Subcutaneous abdominal adipose tissue (tissue), 5 donors: ENCODE measurements around the gene APLP1.

ENCODE experiments used
- H3K27ac ChIP-seq: one replicate; pipeline ENCODE4 v1.7.0; 2013; ENCODE audit warnings: low read depth, mild to moderate bottlenecking, inconsistent platforms, low read length, moderate library complexity
- H3K27me3 ChIP-seq, 5 donors: one replicate each; pipeline ENCODE4 v1.7.0; 2013; ENCODE audit warnings: low read length in 5 of 5, inconsistent platforms in 1 of 5; ENCODE audit not compliant: control insufficient read depth in 5 of 5, insufficient read depth in 4 of 5
- H3K36me3 ChIP-seq, 5 donors: one replicate each; pipeline ENCODE4 v1.7.0; 2013; ENCODE audit warnings: low read length in 5 of 5; ENCODE audit not compliant: control insufficient read depth in 5 of 5, insufficient read depth in 5 of 5
- H3K4me1 ChIP-seq, 5 donors: one replicate each; pipeline ENCODE4 v1.7.0; 2013; ENCODE audit warnings: low read length in 5 of 5, mild to moderate bottlenecking in 3 of 5, moderate library complexity in 1 of 5; ENCODE audit not compliant: control insufficient read depth in 5 of 5, insufficient read depth in 5 of 5
- H3K4me3 ChIP-seq, 5 donors: one replicate each; pipeline ENCODE4 v1.7.0; 2013; ENCODE audit warnings: low read length in 5 of 5, low read depth in 1 of 5
- H3K9ac ChIP-seq, 5 donors: one replicate each; pipeline ENCODE4 v1.7.0; 2013; ENCODE audit warnings: low read length in 5 of 5, mild to moderate bottlenecking in 4 of 5, moderate library complexity in 3 of 5
- H3K9me3 ChIP-seq, 5 donors: one replicate each; pipeline ENCODE4 v1.7.0; 2013; ENCODE audit warnings: low read length in 5 of 5; ENCODE audit not compliant: control insufficient read depth in 5 of 5
- donor health status: healthy.
- donor health status: healthy.
- donor health status: healthy.
- donor health status: healthy.
- donor health status: healthy.

Gene APLP1

DNA sequence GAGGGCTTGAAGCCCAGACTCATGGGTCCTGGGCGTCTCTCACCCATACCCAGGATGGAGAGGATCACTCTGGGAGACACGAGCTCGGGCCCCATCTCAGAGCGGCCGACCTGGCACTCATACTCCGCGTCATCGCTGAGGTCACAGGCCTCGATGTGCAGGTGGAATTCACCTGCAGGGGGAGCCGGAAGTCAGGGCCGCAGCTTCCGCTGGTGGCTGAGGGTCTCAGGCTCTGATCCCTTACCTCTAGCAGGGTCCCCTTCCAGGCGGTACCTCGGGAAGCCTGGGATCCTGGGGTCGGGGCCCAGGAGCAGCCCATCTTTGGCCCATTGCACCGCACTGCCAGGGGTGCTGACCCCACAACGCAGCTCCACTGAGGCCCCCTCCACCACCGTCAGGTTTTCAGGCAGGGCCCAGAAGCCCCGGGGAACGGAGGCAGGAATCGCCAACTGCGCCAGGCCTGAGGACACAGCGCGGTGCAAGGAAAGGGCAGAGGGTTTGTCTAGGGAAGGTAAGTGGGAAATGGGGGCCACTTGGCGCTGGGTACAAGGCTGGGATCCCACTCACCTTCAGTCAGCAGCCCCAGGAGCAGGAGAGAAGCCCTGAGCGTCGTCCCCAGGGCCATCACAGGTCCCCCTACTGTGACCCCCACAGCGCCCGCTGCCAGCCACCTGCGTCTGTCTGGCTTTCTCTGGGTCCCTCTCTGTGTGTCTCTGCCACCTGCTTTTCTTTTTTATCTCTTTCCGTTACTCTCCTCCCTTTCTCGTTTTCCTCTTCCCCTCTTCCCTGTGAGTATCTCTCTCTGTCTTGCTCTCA lies 17.0 kb upstream of the APLP1 start:
- peaks cover 0 to 4% (median 2%) of the 10 kb centered on the region in 5 donors for H3K4me1 ChIP-seq
- H3K27ac ChIP-seq = no peak overlapping the region
- no peak overlapping the region for H3K9ac ChIP-seq
- H3K27me3 ChIP-seq = peaks cover 45 to 73% (median 66%) of the 10 kb centered on the region in 5 donors
- no peaks in the 10 kb centered on the region for H3K36me3 ChIP-seq
- H3K4me3 ChIP-seq = no peak overlapping the region
- no peaks in the 10 kb centered on the region for H3K9me3 ChIP-seq

DNA sequence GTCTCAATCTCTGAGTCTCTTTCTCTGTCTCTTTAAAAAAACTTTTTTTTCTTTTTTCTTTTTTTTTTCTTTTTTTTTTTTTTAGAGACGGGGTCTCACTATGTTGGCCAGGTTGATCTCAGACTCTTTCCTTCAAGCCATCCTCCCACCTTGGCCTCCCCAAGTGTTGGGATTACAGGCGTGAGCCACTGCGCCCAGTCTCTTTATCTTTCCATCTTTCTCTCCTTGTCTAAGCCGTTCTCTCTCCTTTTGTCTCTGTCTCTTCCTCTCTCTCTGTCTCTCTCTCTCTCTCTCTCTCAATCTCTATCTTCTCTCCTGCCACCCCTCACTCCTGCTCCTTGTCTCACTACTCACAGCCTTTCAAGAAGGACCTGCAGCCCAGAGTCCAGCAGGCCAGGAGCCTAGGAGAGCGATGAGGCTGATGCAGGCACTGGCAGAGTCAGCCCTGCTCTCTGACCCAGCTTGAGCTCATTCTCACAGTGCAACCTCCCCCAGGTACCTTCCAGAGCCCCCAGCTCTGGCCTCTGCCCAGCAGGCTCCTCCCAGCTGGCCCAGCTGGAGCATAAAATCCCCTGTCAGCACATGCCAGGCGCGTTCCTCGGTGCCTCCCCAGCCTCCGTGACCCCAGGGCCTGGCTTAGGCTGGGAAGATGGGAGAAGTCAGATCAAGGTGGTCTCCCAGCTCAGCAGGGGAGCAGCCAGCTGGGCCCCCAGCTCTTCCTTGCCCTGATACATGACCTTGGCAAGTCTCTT lies 16.2 kb upstream of the APLP1 start, which contains the start of gene NPHS1:
TSS of gene NPHS1 (minus strand) at position 476 of the 752 bp plus-strand sequence. CDS start 667 bp downstream, outside the sequence.
- no peak within 1 kb of the TSS for H3K9ac ChIP-seq
- H3K4me3 ChIP-seq = no peak within 1 kb of the TSS
- H3K36me3 ChIP-seq = no peaks in the 10 kb centered on the region
- H3K27me3 ChIP-seq = peaks cover 49 to 81% (median 72%) of the 10 kb centered on the region in 5 donors
- H3K4me1 ChIP-seq = peaks cover 0 to 11% (median 9%) of the 10 kb centered on the region in 5 donors
- no peak within 1 kb of the TSS for H3K27ac ChIP-seq
- no peaks in the 10 kb centered on the region for H3K9me3 ChIP-seq

DNA sequence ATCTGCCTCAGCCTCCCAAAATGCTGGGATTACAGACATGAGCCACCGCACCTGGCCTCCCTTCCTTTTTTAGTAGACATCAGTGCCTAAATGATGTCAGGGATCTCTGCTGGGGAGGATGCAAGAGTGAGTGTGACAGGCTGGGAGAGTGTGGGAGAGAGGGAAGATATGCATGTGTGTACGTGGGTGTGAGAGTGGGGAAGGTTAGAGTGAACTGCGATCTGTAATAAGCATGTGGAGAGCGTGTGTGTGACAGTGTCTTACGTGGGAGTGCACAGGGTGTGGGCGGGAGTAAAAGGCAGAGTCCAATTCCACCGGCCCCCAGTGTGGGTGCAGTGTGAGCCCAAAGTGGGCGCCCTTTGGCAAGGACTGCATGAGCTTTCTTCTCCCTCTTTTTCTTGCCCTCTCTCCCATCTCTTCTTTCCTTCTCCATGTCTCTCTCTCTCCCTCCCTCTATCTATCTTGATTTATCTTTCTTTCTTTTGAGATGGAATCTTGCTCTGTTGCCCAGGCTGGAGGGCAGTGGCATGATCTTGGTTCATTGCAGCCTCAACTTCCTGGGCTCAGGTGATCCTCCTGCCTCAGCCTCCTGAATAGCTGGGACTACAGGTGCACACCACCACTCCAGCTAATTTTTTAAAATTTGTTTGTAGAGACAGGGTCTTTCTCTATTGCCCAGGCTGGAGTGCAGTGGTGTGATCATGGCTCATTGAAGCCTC lies 15.2 kb upstream of the APLP1 start:
- Histone ChIP-seq H3K9me3 (no peaks in the 10 kb centered on the region), H3K9ac (no peak overlapping the region), H3K27ac (no peak overlapping the region), H3K36me3 (no peaks in the 10 kb centered on the region), H3K27me3 (peaks cover 45 to 83% (median 69%) of the 10 kb centered on the region in 5 donors), H3K4me1 (peaks cover 0 to 13% (median 10%) of the 10 kb centered on the region in 5 donors), H3K4me3 (no peak overlapping the region)

DNA sequence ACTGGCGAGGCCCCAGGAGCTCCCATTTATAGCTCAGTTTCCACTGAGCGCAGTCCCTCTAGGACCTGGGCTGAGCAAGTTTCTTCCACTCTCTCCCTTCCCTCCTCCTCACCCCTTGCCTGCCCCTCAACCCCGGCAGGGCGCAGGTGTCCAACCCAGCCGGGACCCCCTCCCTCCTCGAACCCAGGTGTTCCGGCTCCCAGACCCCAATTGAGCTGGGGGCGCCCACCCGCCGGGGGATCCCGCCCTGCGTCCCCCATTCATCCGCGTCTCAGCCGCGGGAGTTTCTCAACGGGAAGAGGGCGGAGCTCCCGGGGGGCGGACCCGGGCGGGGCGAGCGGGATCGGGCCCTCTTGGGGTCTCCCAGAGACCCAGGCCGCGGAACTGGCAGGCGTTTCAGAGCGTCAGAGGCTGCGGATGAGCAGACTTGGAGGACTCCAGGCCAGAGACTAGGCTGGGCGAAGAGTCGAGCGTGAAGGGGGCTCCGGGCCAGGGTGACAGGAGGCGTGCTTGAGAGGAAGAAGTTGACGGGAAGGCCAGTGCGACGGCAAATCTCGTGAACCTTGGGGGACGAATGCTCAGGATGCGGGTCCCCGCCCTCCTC lies 11.7 kb upstream of the APLP1 start, which contains the start of gene KIRREL2:
TSS of gene KIRREL2 (plus strand) at position 366 of the 604 bp plus-strand sequence. CDS start at position 575, 209 bp downstream.
- Histone ChIP-seq H3K27me3 (peaks cover 29 to 81% (median 65%) of the 10 kb centered on the region in 5 donors), H3K4me3 (peak within 1 kb of the TSS; percentile 36 to 66 (median 55)), H3K27ac (no peak within 1 kb of the TSS), H3K9me3 (no peaks in the 10 kb centered on the region), H3K4me1 (peaks cover 0 to 21% (median 17%) of the 10 kb centered on the region in 5 donors), H3K9ac (peak within 1 kb of the TSS in 2 of 5 donors; percentile 30 to 35), H3K36me3 (no peaks in the 10 kb centered on the region)

DNA sequence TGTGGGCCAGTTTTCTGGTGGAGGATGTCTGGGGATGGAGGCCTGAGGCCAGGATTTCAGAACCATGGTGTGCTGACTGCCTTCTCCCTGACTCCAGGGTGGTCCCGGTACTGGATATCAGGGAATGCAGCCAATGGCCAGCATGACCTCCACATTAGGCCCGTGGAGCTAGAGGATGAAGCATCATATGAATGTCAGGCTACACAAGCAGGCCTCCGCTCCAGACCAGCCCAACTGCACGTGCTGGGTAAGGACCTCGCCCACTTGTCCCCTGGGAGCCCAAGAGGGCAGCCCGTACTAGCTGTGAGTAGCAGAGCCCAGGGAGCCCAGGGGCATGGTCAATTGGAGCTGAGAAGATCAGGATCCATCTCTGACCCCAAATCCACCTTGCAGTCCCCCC lies 10.1 kb upstream of the APLP1 start:
- H3K9me3 ChIP-seq = no peaks in the 10 kb centered on the region
- no peak overlapping the region for H3K4me3 ChIP-seq
- H3K27me3 ChIP-seq = peaks cover 25 to 78% (median 65%) of the 10 kb centered on the region in 5 donors
- no peaks in the 10 kb centered on the region for H3K36me3 ChIP-seq
- no peak overlapping the region for H3K9ac ChIP-seq
- H3K4me1 ChIP-seq = peaks cover 0 to 21% (median 17%) of the 10 kb centered on the region in 5 donors
- no peak overlapping the region for H3K27ac ChIP-seq

DNA sequence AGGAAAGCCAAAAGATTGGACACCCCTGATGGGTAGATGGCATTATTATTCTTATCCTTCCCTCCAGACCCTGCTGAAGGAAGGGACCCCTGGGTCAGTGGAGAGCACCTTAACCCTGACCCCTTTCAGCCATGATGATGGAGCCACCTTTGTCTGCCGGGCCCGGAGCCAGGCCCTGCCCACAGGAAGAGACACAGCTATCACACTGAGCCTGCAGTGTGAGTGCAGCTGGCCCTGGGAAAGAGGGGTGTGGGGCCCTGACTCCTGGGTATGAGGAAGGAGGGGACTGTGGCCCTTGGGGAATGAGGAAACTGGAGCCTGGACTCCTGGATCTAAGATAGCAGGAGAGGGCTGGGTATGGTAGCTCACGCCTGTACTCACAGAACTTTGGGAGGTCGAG lies 9.0 kb upstream of the APLP1 start:
- no peak overlapping the region for H3K9ac ChIP-seq
- H3K27ac ChIP-seq = no peak overlapping the region
- peaks cover 28 to 77% (median 63%) of the 10 kb centered on the region in 5 donors for H3K27me3 ChIP-seq
- H3K4me1 ChIP-seq = peaks cover 0 to 21% (median 17%) of the 10 kb centered on the region in 5 donors
- H3K36me3 ChIP-seq = no peaks in the 10 kb centered on the region
- no peaks in the 10 kb centered on the region for H3K9me3 ChIP-seq
- no peak overlapping the region for H3K4me3 ChIP-seq

DNA sequence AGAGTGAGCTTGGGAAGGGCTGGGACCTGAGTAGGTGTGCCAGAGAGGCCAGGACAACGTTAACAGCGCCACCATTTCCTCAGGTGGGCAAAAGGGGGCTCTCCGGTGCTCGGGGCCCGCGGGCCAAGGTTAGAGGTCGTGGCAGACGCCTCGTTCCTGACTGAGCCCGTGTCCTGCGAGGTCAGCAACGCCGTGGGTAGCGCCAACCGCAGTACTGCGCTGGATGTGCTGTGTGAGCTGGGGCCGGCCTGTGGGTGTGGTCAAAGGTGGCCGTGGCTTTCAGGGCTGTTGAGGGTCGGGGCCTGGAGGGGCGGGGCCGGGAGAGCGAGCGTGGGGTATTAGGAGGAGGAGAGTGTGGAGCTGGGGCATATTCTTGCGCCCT lies 7.9 kb upstream of the APLP1 start:
- H3K27ac ChIP-seq = no peak overlapping the region
- H3K4me3 ChIP-seq = no peak overlapping the region
- H3K9me3 ChIP-seq = no peaks in the 10 kb centered on the region
- peaks cover 29 to 67% (median 56%) of the 10 kb centered on the region in 5 donors for H3K27me3 ChIP-seq
- peaks cover 0 to 21% (median 17%) of the 10 kb centered on the region in 5 donors for H3K4me1 ChIP-seq
- H3K9ac ChIP-seq = no peak overlapping the region
- H3K36me3 ChIP-seq = no peaks in the 10 kb centered on the region

DNA sequence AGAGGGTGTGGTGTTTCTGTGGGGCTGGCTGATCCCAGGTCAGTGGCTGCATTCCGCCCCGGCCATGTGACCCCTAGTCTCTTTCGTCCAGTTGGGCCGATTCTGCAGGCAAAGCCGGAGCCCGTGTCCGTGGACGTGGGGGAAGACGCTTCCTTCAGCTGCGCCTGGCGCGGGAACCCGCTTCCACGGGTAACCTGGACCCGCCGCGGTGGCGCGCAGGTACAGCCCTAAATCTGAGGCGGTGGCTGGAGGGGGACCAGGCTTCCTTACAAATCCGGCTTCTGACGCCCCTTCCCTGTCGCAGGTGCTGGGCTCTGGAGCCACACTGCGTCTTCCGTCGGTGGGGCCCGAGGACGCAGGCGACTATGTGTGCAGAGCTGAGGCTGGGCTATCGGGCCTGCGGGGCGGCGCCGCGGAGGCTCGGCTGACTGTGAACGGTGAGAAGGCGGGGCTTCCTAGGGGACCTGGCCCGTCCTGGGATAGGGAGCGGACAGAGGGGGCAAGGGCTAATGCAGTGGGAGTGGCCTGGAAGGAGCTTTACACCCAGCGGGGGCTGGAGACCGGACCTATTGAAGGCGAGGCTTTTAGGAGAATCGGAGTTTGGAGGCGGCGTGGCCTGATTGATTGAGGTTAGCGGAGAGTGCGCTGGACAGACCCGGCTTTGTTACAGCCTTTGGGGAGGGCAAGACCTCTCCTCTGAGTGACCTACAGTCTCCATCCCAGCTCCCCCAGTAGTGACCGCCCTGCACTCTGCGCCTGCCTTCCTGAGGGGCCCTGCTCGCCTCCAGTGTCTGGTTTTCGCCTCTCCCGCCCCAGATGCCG lies 7.3 kb upstream of the APLP1 start:
- H3K36me3 ChIP-seq = no peaks in the 10 kb centered on the region
- no peak overlapping the region for H3K27ac ChIP-seq
- no peaks in the 10 kb centered on the region for H3K9me3 ChIP-seq
- H3K27me3 ChIP-seq = peaks cover 23 to 67% (median 54%) of the 10 kb centered on the region in 5 donors
- no peak overlapping the region for H3K9ac ChIP-seq
- no peak overlapping the region for H3K4me3 ChIP-seq
- H3K4me1 ChIP-seq = peaks cover 0 to 21% (median 17%) of the 10 kb centered on the region in 5 donors
